NB4 (cell line): ENCODE results near the gene CREBL2.

Source experiments
- MYC ChIP-seq: IDR thresholded peaks from 2 replicates; pipeline ENCODE4 v1.6.1; 2011; ENCODE audit warnings: low read depth, low read length
- POLR2A ChIP-seq: IDR thresholded peaks from 2 replicates; pipeline ENCODE4 v1.6.1; 2011; ENCODE audit warnings: mild to moderate bottlenecking; ENCODE audit not compliant: insufficient read length; ENCODE audit errors: extremely low read depth
- TF ChIP-seq, protein P1 (sequence below): IDR thresholded peaks from one replicate; pipeline ENCODE4 v1.5.1; 2012; ENCODE audit warnings: low read depth, low read length
- TF ChIP-seq, protein P2 (sequence below): IDR thresholded peaks from 2 replicates; pipeline ENCODE4 v1.6.1; 2011; ENCODE audit warnings: low read depth, low read length

DNA sequence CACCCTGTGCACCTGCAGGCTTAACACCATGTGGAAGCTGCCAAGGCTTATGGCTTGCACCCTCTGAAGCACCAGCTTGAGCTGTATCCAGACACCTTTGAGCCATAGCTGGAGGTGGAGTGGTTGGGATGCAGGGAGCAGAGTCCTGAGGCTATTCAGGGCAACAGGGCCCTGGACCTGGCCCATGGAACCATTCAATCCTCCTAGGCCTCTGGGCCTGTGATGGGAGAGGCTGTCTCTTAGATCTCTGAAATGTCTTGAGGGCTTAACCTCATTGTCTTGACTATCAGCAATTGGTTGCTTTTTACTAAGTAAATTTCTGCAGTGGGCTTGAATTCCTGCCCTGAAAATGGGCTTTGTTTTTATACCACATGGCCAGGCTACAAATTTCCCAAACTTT is 36.6 kb downstream of the CREBL2 start:
- TF ChIP-seq POLR2A (no peak), MYC (no peak)
- TF ChIP-seq, protein P1, sequence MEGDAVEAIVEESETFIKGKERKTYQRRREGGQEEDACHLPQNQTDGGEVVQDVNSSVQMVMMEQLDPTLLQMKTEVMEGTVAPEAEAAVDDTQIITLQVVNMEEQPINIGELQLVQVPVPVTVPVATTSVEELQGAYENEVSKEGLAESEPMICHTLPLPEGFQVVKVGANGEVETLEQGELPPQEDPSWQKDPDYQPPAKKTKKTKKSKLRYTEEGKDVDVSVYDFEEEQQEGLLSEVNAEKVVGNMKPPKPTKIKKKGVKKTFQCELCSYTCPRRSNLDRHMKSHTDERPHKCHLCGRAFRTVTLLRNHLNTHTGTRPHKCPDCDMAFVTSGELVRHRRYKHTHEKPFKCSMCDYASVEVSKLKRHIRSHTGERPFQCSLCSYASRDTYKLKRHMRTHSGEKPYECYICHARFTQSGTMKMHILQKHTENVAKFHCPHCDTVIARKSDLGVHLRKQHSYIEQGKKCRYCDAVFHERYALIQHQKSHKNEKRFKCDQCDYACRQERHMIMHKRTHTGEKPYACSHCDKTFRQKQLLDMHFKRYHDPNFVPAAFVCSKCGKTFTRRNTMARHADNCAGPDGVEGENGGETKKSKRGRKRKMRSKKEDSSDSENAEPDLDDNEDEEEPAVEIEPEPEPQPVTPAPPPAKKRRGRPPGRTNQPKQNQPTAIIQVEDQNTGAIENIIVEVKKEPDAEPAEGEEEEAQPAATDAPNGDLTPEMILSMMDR, result no peak
- TF ChIP-seq, protein P2, sequence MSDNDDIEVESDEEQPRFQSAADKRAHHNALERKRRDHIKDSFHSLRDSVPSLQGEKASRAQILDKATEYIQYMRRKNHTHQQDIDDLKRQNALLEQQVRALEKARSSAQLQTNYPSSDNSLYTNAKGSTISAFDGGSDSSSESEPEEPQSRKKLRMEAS, result no peak
